ENCODE results near the gene R3HDM1. TPM values are rescaled to one million over a fixed set of nuclear protein-coding genes. Genes with fewer than 3 reads are reported as not detected.

R3HDM1 gene
- total and polyA plus RNA-seq, 2 donors (not counting 1 experiment from before 2014, with no cell fraction given): 23.7 to 57.8 TPM

DNA sequence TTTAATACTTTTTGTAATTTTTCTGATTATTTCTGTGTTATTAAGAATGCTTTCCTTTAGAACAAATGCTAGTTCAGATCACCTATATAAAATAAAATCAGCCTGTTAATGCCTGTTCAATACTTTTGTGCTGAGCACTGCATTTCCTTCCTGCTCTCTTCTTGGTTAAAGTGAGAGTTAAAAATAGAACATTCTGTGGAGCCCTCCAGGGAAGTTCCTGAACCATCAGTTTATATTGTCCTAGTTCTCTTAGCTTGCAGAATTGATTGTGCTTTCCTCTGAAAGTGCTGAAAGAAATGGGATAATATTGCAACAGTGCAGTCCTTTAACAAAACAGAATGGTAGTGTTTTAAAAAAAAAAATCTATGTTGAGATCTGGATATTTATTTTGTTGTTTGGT lies 135.8 kb downstream of the R3HDM1 start:
- POLR2A ChIA-PET: no interaction called here
- Histone ChIP-seq H2AFZ (ENCODE audit: insufficient read depth, low read depth, low read length, poor library complexity, severe bottlenecking) (no peak overlapping the region), H3K79me2 (ENCODE audit: control insufficient read depth, insufficient read depth, low read length) (no peaks in the 10 kb centered on the region), H3K36me3 (replicated peaks in 1 of 2; ENCODE audit: control extremely low read depth in 1 of 2, control insufficient read depth in 1 of 2, extremely low read depth in 1 of 2, insufficient read depth in 2 of 2, low read length in 1 of 2) (peaks cover 0 to 10% of the 10 kb centered on the region in 2 experiments), H3K4me3 (ENCODE audit: control extremely low read depth in 1 of 5, extremely low read depth in 1 of 5, insufficient read depth in 1 of 5, low read depth in 2 of 5, low read length in 4 of 5) (no peak overlapping the region), H4K20me1 (ENCODE audit: control insufficient read depth, insufficient read depth, low read length, poor library complexity, severe bottlenecking) (no peaks in the 10 kb centered on the region), H3K9me3 (ENCODE audit: control extremely low read depth in 1 of 3, control insufficient read depth in 2 of 3, insufficient read depth in 1 of 3, low read length in 2 of 3) (no peaks in the 10 kb centered on the region), H3K27ac (ENCODE audit: low read length in 2 of 2) (no peak overlapping the region), H3K4me1 (ENCODE audit: control insufficient read depth in 2 of 2, insufficient read depth in 2 of 2, low read length in 2 of 2) (no peaks in the 10 kb centered on the region), H3K4me2 (replicated peaks; ENCODE audit: low read depth, low read length, poor library complexity, severe bottlenecking) (no peak overlapping the region), H3K9ac (ENCODE audit: low read length) (no peak overlapping the region), H3K27me3 (replicated peaks in 1 of 4; ENCODE audit: control extremely low read depth in 1 of 4, control insufficient read depth in 3 of 4, insufficient read depth in 4 of 4, low read length in 3 of 4) (no peaks in the 10 kb centered on the region)
- Mint-ChIP-seq H3K4me1 (no peaks in the 10 kb centered on the region), H3K4me3 (no peak overlapping the region), H3K9me3 (ENCODE audit: insufficient read depth) (no peaks in the 10 kb centered on the region), H3K27ac (no peak overlapping the region), H3K27me3 (no peaks in the 10 kb centered on the region)
- CTCF ChIA-PET: no interaction called here
- TF ChIP-seq, protein P1, sequence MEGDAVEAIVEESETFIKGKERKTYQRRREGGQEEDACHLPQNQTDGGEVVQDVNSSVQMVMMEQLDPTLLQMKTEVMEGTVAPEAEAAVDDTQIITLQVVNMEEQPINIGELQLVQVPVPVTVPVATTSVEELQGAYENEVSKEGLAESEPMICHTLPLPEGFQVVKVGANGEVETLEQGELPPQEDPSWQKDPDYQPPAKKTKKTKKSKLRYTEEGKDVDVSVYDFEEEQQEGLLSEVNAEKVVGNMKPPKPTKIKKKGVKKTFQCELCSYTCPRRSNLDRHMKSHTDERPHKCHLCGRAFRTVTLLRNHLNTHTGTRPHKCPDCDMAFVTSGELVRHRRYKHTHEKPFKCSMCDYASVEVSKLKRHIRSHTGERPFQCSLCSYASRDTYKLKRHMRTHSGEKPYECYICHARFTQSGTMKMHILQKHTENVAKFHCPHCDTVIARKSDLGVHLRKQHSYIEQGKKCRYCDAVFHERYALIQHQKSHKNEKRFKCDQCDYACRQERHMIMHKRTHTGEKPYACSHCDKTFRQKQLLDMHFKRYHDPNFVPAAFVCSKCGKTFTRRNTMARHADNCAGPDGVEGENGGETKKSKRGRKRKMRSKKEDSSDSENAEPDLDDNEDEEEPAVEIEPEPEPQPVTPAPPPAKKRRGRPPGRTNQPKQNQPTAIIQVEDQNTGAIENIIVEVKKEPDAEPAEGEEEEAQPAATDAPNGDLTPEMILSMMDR (IDR thresholded peaks at IDR 0.05): no peak
- TF ChIP-seq EZH2 (IDR thresholded peaks at IDR 0.05; ENCODE audit: borderline replicate concordance, insufficient read depth, low read depth, low read length, poor library complexity, severe bottlenecking): no peak
- ATAC-seq (ENCODE audit: low read depth): no peak
- no peak for DNase-seq
- intact Hi-C loops (cut with micrococcal nuclease): no loop called here

DNA sequence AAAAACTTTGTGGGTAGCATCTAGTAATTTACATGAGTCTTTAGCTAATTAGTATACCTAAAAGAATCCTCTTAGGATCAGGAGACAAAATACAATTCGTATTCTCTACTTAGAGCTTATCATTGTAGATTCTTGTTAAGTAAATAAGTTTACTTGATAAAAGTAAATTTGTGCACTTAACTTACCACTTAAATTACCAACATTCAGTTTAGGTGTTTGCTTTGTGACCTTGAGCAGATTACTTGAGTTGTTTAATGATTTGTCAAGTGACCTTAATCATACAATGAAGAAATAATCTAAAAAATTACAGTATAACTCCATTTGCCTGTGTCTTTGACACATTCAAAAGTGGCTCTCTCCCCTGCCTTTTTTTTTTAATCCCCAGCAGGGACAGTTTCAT lies 143.2 kb downstream of the R3HDM1 start:
- Mint-ChIP-seq H3K27ac (no peak overlapping the region), H3K27me3 (no peaks in the 10 kb centered on the region), H3K9me3 (ENCODE audit: insufficient read depth) (no peaks in the 10 kb centered on the region), H3K4me3 (no peak overlapping the region), H3K4me1 (no peaks in the 10 kb centered on the region)
- intact Hi-C loops (cut with micrococcal nuclease): no loop called here
- H2AFZ ChIP-seq (ENCODE audit: insufficient read depth, low read depth, low read length, poor library complexity, severe bottlenecking): no peak overlapping the region
- no peak overlapping the region for H3K4me2 ChIP-seq (replicated peaks; ENCODE audit: low read depth, low read length, poor library complexity, severe bottlenecking)
- no peaks in the 10 kb centered on the region for H3K27me3 ChIP-seq (replicated peaks in 1 of 4; ENCODE audit: control extremely low read depth in 1 of 4, control insufficient read depth in 3 of 4, insufficient read depth in 4 of 4, low read length in 3 of 4)
- no peak overlapping the region for H3K9ac ChIP-seq (ENCODE audit: low read length)
- ChIA-PET CTCF (interaction anchor here (0.6 to 0.7 kb wide), 2 partner anchors 134 to 685 kb away, joined by 3 read pairs; no protein-coding TSS in a partner anchor), POLR2A (no interaction called here)
- no peaks in the 10 kb centered on the region for H3K9me3 ChIP-seq (ENCODE audit: control extremely low read depth in 1 of 3, control insufficient read depth in 2 of 3, insufficient read depth in 1 of 3, low read length in 2 of 3)
- no peak for TF ChIP-seq EZH2 (IDR thresholded peaks at IDR 0.05; ENCODE audit: borderline replicate concordance, insufficient read depth, low read depth, low read length, poor library complexity, severe bottlenecking)
- TF ChIP-seq, protein P1 (IDR thresholded peaks at IDR 0.05): no peak
- no peaks in the 10 kb centered on the region for H4K20me1 ChIP-seq (ENCODE audit: control insufficient read depth, insufficient read depth, low read length, poor library complexity, severe bottlenecking)
- ATAC-seq (ENCODE audit: low read depth) (no peak), DNase-seq (no peak)
- H3K27ac ChIP-seq (ENCODE audit: low read length in 2 of 2): no peak overlapping the region
- H3K4me1 ChIP-seq (ENCODE audit: control insufficient read depth in 2 of 2, insufficient read depth in 2 of 2, low read length in 2 of 2): no peaks in the 10 kb centered on the region
- no peaks in the 10 kb centered on the region for H3K79me2 ChIP-seq (ENCODE audit: control insufficient read depth, insufficient read depth, low read length)
- H3K36me3 ChIP-seq (replicated peaks in 1 of 2; ENCODE audit: control extremely low read depth in 1 of 2, control insufficient read depth in 1 of 2, extremely low read depth in 1 of 2, insufficient read depth in 2 of 2, low read length in 1 of 2): peaks cover 7 to 10% of the 10 kb centered on the region in 2 experiments
- H3K4me3 ChIP-seq (ENCODE audit: control extremely low read depth in 1 of 5, extremely low read depth in 1 of 5, insufficient read depth in 1 of 5, low read depth in 2 of 5, low read length in 4 of 5): no peak overlapping the region
- no CpG with 5 or more reads among the region's 1 CpG for WGBS (ENCODE audit: insufficient coverage)

Measured in B cell (primary cell).